ENCODE results near the gene FCGR2B.
"Not testable (repeated sequence)": the region's sequence is repeated elsewhere in the genome, so short reads cannot be mapped to it uniquely, and the experiment has no call there.

FCGR2B gene

GRCh38 chr1:161706113-161706481, 43.2 kb downstream of the FCGR2B start:
- DNase-seq (ENCODE audit: low spot score) = peak; percentile 40

DNA sequence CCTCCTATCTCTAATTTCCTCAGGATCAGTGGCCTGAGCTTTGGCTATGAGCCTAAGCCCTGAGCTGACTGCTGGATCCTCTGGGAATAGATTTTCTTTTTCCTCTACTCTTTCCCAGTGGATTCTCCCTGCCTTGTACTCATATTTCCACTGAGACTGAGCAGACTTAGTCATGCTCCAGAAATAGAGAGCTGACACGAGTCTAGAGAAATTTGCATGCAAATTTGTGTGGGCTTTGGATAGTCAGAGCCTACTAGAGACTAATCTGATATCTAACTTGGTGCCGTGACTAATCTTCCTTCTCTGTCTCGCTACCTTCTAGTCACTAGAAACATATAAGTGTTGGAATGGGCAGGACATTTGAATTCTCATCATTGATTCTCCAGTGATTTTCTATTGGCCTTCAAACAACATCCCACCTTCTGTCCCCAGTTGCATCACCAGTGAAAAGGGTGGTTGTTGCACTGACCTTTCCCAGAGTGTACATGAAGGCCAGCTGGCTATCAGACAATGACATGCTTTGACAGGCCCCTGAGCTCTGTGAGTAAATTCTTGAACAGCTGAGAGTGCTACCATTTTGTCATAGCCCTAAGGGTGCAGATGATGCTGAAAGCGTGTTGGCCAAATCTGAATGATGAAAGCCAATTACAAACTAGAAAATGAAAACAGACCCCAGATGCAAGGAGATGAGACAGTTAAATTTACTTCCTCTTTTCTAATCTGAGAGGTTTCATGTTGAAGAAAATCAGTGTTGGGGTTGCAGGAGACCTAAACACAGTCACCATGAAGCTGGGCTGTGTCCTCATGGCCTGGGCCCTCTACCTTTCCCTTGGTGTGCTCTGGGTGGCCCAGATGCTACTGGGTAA, 43.8 kb downstream of the FCGR2B start, which contains the start of gene FCRLA:
TSS of gene FCRLA (plus strand) at position 748 of the 866 bp plus-strand sequence. CDS start at position 784, 36 bp downstream.
- DNase-seq (ENCODE audit: low spot score) = peak; percentile 77

DNA sequence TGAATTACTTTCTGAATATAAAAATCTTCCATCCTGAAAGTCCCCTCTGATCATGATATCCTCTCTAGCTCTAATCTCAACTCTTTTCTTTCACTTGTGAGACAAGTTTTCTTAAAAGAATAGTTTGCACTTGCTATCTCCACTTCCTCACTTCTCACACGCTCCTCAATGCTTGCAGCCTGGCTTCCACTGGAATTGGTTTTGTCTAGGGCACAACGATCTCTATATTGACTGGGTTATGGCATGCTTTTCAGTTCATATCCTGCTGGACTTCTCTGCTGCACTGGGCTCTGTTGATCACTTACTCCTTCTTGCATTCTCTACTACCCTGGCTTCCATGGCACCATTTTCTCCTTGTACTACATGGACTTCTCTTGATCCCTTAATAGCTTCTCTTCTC, 44.6 kb downstream of the FCGR2B start:
- no peak for DNase-seq (ENCODE audit: low spot score)

DNA sequence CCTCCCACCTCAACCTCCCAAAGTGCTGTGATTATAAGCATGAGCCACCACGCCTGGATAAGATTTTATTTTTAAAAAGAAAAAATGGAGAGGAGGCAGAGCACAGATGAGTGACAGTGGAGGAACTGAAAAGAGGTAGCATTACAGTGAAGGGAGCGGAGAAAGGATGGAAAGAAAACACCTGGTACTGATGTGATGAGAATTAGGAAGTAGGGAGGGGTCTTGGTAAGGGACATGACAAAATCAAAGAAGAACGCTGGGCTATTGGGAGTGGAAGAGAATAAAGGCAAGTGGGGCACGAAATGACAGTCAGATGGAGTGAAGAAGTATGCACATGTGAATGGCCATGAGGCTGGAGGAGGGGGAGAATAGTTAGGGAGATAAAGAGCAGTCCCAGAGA, 46.4 kb downstream of the FCGR2B start:
- no peak for DNase-seq (ENCODE audit: low spot score)

DNA sequence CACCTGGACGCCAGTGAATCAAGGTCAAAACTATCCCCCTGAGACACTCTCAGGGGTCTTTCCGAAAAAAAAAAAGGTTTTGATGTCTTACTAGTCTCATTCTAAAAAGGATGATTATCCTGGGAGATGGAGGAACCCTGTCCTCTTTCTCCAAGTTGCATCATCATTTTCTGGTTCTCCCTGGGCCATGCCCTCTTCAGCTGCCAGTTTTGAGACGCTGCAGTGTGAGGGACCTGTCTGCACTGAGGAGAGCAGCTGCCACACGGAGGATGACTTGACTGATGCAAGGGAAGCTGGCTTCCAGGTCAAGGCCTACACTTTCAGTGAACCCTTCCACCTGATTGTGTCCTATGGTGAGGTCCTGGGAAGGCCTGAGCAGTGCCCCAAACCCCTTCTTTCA, 47.6 kb downstream of the FCGR2B start:
- DNase-seq (ENCODE audit: low spot score) = no peak

- no peak for DNase-seq (ENCODE audit: low spot score)
These were observed 55.8 kb downstream of the FCGR2B start for GRCh38 chr1:161718559-161719324.

DNA sequence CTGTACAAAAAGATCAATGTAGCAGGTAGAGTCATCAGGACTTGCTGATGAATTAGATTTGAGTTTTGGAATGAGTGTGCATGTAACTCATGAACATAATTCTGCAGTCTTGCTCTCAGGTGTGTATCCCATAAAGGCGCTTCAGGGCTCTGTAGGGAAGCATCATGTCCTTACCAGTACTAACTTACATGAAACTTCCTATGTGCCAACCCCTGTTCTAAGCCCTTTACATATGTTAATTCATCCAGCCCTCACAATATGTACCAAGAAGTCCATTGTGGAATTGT, 56.3 kb downstream of the FCGR2B start:
- DNase-seq (ENCODE audit: low spot score) = no peak

DNA sequence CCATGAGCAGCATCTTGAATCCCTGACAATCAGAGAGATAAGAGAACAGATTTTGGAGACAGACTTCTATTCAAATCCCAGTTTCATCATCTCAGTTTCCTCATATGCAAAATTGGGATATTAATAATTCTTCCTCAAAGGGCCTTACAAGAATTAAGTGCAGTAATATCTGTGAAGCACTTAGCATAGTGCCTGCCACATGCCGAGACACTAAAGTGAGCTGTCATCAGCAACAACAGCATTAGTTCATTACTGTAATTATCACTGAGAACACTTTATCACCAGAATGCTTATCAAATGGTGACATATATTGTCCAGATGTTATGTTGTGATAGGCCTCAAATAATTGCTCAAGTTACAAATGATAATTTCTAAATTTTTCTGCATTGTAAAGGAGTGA, 57.5 kb downstream of the FCGR2B start:
- no peak for DNase-seq (ENCODE audit: low spot score)

- DNase-seq (ENCODE audit: low spot score) = no peak
These were observed 58.2 kb downstream of the FCGR2B start, which contains the start of gene FCRLB for GRCh38 chr1:161720956-161721737. Gene FCRLB (plus strand): TSS chr1:161721544. CDS start chr1:161722673, 1,129 bp downstream.

DNA sequence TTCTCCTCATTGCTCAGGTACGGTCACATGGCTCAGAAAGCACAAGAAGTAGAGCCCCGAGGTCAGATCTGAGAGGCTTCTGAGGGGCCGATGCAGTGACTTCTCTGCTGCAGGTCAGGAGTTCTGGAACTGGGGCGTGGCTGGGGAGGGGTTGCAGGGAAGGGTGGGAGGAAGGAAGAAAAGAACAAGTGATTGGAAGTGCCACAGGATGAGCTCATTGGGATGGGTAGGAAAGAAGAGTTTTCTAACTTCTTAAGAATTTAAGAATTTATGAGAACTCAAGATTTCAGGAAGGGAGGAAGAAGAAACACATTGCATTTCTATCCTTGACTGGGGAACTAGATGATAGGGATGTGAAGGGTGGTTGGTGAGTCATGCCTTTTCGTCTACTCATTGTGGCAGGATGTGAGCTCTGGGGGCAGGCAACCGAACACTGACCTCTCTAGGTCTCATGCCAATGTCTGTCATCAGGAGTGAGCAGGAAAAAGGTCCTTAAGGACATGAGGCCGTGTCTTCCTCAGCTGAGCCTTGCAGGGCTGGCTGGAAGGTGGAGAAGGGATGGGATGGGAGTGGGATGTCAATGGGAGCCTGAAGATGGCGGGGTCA, 58.9 kb downstream of the FCGR2B start:
- peak; percentile 76 for DNase-seq (ENCODE audit: low spot score)

DNA sequence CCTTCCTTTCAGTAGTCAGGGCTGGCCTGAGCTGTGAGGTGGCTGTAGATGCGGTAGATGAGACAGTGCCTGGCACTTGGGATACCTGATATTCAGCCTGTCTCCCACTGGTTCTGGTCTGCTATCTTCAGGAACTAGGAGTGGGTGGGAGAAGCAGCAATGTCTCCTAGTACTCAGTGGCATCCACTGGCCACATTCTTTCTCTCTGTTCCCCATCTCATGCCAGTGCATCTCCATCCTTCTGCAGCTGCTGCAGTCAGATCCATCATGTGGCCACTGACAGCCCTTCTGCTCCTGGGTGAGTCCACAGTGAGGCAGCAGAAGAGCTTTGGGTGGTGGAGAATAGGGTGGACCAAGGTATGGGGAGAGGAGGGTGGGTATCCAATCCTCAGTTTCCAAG, 59.5 kb downstream of the FCGR2B start:
- DNase-seq (ENCODE audit: low spot score) = no peak

DNA sequence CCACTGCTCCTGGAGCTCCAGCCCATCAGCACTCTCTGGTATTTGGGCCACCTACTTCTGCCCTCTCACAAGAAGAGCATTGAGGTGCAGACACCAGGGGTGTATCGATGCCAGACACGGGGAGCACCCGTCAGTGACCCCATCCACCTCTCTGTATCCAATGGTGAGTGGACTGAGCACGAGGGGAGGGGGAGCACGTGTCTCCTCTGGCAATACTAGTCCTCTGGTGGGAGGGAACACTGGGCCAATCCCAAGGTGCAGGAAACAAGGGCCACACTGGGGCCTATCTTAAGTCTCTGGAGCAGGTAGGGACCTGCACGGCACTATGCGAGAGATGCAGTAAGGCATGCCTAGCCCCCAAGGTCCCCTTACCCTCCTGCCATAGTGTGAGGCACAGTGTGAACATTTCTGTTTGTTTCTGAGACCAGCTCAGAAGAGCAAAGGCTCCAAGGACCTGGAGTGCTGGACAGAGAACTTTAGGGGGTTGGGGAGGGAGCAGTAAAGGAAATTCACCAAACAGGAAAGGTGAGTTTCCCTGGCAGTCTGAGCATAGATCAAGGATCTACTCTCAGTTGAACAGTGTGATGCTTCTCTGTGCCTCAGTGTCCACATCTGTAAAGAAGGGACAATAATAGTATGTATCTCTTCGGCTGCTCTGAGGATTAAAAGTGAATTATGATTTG, 60.7 kb downstream of the FCGR2B start:
- no peak for DNase-seq (ENCODE audit: low spot score)

DNA sequence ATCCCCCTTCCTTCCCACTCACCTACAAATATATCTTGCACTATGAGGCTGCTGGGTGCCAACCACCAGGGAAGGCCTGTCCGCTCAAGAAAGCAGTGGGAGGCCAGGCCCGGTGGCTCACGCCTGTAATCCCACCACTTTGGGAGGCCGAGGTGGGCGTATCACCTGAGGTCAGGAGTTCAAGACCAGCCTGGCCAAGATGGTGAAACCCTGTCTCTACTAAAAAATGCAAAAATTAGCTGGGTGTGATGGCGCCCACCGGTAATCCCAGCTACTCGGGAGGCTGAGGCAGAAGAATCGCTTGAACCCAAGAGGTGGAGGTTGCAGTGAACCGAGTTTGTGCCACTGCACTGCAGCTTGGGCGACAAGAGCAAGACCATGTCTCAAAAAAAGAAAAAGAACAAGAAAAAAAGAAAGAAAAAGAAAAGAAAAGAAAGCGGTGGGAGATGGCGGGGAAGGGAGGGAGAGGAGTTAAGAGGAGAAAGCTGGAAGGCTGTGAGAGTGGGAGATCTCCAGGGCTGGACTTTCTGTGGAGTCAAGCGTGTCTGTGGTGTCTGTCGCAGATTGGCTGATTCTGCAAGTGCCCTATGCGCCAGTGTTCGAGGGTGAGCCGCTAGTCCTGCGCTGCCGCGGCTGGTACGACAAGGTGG, 62.4 kb downstream of the FCGR2B start:
- DNase-seq (ENCODE audit: low spot score) = not testable (repeated sequence)

- peak; percentile 39 for DNase-seq (ENCODE audit: low spot score)
These were observed 63.0 kb downstream of the FCGR2B start for GRCh38 chr1:161725908-161726472.

DNA sequence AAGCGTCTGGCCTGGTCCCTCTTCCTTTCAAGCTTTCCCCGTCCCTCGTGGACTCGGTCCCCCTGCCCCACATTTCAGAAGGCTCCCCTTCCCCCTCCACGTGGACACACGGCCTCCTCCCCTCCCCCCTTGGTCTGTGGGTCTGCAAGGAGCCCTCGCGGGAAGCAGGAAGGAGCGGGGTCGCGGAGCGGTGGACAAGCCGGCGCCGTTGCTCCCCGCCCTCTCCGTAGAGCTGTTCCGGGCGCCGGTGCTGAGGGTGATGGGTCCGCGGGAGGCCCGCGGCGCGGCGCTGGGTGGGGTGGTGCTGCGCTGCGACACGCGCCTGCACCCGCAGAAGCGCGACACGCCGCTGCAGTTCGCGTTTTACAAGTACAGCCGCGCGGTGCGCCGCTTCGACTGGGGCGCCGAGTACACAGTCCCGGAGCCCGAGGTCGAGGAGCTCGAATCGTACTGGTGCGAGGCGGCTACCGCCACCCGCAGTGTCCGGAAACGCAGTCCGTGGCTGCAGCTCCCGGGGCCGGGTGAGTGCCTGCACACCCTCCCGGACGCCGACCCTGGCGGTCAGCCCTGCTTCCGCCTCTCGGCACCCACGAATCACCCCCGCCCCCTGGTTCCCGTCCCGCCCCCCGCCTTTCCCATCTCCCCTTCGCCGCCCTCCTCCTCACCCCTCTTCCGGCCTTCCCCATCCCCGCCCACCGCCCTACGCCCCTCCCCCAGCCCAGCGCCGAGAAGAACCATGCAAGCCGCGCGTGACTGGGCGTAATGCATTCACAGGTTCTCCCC, 63.7 kb downstream of the FCGR2B start:
- peak; percentile 79 for DNase-seq (ENCODE audit: low spot score)

DNA sequence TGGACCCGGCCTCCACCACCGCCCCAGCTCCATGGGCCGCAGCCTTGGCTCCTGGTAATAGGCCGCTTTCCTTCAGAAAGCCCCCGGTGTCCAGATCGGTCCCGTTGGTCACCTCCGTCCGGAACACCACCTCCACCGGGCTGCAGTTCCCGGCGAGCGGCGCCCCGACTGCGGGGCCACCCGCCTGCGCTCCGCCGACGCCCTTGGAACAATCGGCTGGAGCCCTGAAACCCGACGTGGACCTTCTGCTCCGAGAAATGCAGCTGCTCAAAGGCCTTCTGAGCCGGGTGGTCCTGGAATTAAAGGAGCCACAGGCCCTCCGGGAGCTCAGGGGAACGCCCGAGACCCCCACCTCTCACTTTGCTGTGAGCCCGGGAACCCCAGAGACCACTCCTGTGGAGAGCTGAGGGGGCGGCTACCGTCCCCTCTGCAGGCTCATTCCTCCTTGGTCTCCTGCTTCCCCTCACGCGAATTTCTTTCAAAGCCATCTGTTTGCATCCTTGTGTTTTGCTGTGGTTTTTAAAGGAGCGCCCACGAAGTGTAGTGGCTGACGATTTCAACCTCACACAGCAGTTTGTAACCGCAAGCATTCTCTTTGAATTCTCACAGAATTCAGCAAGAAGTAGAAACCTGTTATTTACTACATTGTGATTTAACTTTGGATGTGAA, 64.4 kb downstream of the FCGR2B start:
- peak; percentile 68 for DNase-seq (ENCODE audit: low spot score)

Data from AG20443 (cell line).